NCI-H2196 treated with DMSO at 0.1 percent for 48 hours (cell line): ENCODE results near the gene ZNF732.
A peak's percentile ranks its signal among the peaks of the same experiment; 100 is the strongest.
"Not testable (repeated sequence)": the region's sequence is repeated elsewhere in the genome, so short reads cannot be mapped to it uniquely, and the experiment has no call there.

Experiments used
- DNase-seq: peaks from one replicate; lab custom pipeline; 2025; ENCODE audit not compliant: unreplicated experiment; lab: John Stamatoyannopoulos, UW

The ZNF732 gene

GRCh38 chr4:304969-305680 lies at the start of gene ZNF732:
Gene ZNF732, minus strand, starts transcription at chr4:305474. Its CDS starts 164 bp downstream, at chr4:305310.
- DNase-seq: no peak

- DNase-seq: no peak
Observed at GRCh38 chr4:340011-340410, 34.7 kb upstream of the ZNF732 start.

GRCh38 chr4:338759-339097 lies 33.5 kb upstream of the ZNF732 start:
- no peak for DNase-seq

GRCh38 chr4:337932-338758 lies 32.9 kb upstream of the ZNF732 start:
- DNase-seq: no peak

- DNase-seq: peak; percentile 96
Observed at GRCh38 chr4:337143-337931, 32.1 kb upstream of the ZNF732 start, which contains the start of gene ZNF141. Gene ZNF141, plus strand, starts transcription at chr4:337814. Its CDS starts 170 bp downstream, at chr4:337984.

- no peak for DNase-seq
Observed at GRCh38 chr4:336893-337142, 31.5 kb upstream of the ZNF732 start.

GRCh38 chr4:336099-336892 lies 31.0 kb upstream of the ZNF732 start:
- DNase-seq: no peak

GRCh38 chr4:335515-335914 lies 30.2 kb upstream of the ZNF732 start:
- no peak for DNase-seq

GRCh38 chr4:328729-329128 lies 23.5 kb upstream of the ZNF732 start:
- DNase-seq: no peak

- no peak for DNase-seq
Observed at GRCh38 chr4:314296-314903, 9.1 kb upstream of the ZNF732 start.

GRCh38 chr4:309807-310206 lies 4.5 kb upstream of the ZNF732 start:
- no peak for DNase-seq

GRCh38 chr4:306551-306961 lies 1.3 kb upstream of the ZNF732 start:
- no peak for DNase-seq

- DNase-seq: not testable (repeated sequence)
Observed at GRCh38 chr4:304516-304915, 758 bp downstream of the ZNF732 start.

- no peak for DNase-seq
Observed at GRCh38 chr4:302381-302780, 2.9 kb downstream of the ZNF732 start.

GRCh38 chr4:294732-295131 lies 10.5 kb downstream of the ZNF732 start:
- no peak for DNase-seq

- DNase-seq: no peak
Observed at GRCh38 chr4:288891-289290, 16.4 kb downstream of the ZNF732 start.

- no peak for DNase-seq
Observed at GRCh38 chr4:273309-274017, 31.8 kb downstream of the ZNF732 start.

- DNase-seq: no peak
Observed at GRCh38 chr4:271492-272103, 33.7 kb downstream of the ZNF732 start.

- not testable (repeated sequence) for DNase-seq
Observed at GRCh38 chr4:259240-259639, 46.0 kb downstream of the ZNF732 start.

GRCh38 chr4:256492-256891 lies 48.8 kb downstream of the ZNF732 start:
- no peak for DNase-seq
